Body of pancreas (tissue), 4 donors: ENCODE data around the gene ADAMTS3. TPM values are rescaled to one million over a fixed set of nuclear protein-coding genes. Genes with fewer than 3 reads are reported as not detected.
"Not testable (repeated sequence)": the region's sequence is repeated elsewhere in the genome, so short reads cannot be mapped to it uniquely, and the experiment has no call there.

ENCODE experiments used
- ATAC-seq: fragments of 150-250 bp; one replicate; pipeline ENCODE4 v1.9.1; 2016
- DNase-seq, 4 donors: peaks; one replicate each; pipeline ENCODE4 v3.0.0-alpha.2; 2019
- H3K27ac ChIP-seq, 4 donors: fragments of 200-600 bp; sonication (generic); 1 replicate in 3 of 4; 2 replicates in 1 of 4; pipeline versions ENCODE4 v1.5.1 to v1.6.1; 2016 to 2019; ENCODE audit warnings: mild to moderate bottlenecking in 1 of 4, mixed read lengths in 1 of 4, moderate library complexity in 1 of 4
- H3K27me3 ChIP-seq, 2 donors: fragments of 200-600 bp; sonication (generic); one replicate each; pipeline ENCODE4 v1.6.0; 2016; ENCODE audit warnings: mild to moderate bottlenecking in 1 of 2
- H3K36me3 ChIP-seq, 2 donors: fragments of 200-600 bp; sonication (generic); replicated peaks in 1 of 2; 2 replicates each; pipeline ENCODE4 v1.5.1; 2016; ENCODE audit warnings: low read depth in 2 of 2; ENCODE audit not compliant: insufficient read depth in 1 of 2
- H3K4me1 ChIP-seq: fragments of 200-600 bp; sonication (generic); one replicate; pipeline ENCODE4 v1.6.0; 2016
- H3K4me3 ChIP-seq, 2 donors: fragments of 200-600 bp; sonication (generic); 1 replicate in 1 of 2; 2 replicates in 1 of 2; pipeline ENCODE4 v1.5.1; 2016 to 2019
- H3K9me3 ChIP-seq, 3 donors: fragments of 200-600 bp; sonication (generic); 1 replicate in 2 of 3; 2 replicates in 1 of 3; pipeline ENCODE4 v1.5.1; 2016
- POLR2A ChIP-seq, 3 donors: fragments of 450-650 bp; IDR thresholded peaks; one replicate each; pipeline ENCODE4 v1.6.1; 2016; ENCODE audit warnings: antibody characterized with exemption in 3 of 3, mild to moderate bottlenecking in 2 of 3
- WGBS, 2 donors: methylation state at CpG; one replicate each; pipeline ENCODE4 v1.1.5; 2017; 5-methylcytosine and 5-hydroxymethylcytosine counted together
- intact Hi-C: fragments of 100-400 bp; cut with DNase I; formaldehyde crosslinking; loops from one replicate; pipeline ENCODE4 v1.15.1; 2023
- total RNA-seq, 2 donors: library from RNA; depleted of rRNA; stranded (reverse); fragments of >200 nt; gene quantifications; one replicate each; pipeline ENCODE4 v1.1.0, GENCODE V29; 2016
- TF ChIP-seq, protein P1 (sequence below), 7 experiments: fragments of 450-650 bp in 4 of 7; fragments of 200-600 bp in 3 of 7; sonication (generic) in 3 of 7; IDR thresholded peaks; one replicate each; pipeline ENCODE4 v1.5.1; 2016 to 2019; ENCODE audit warnings: antibody characterized with exemption in 7 of 7

The ADAMTS3 gene
- total RNA-seq, 2 donors from 2014 or later, result 0.26 to 0.33 TPM

DNA sequence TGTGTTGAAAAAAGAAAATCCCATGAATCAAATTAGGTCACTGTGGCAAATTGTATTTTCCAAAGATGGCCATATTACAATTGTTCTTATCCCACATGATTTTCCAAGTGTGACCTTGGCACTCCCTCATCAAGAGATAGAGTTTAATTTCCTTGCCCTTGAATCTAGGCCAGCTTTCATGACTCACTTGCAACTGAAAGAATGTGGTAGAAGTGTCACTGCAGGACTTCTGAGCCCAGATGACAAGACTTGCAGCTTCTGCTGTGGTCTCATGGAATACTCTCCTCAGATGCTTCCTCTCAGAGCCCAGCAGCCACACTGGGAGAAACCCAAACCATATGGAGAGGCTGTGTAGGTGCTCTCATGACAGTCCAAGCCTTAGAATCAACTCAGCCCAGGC is 139.0 kb downstream of the ADAMTS3 start:
- ATAC-seq (no peak), DNase-seq (no peak)
- Histone ChIP-seq H3K27me3 (no peaks in the 10 kb centered on the region), H3K36me3 (no peaks in the 10 kb centered on the region), H3K4me3 (no peak overlapping the region), H3K27ac (no peak overlapping the region), H3K4me1 (peaks cover 5% of the 10 kb centered on the region), H3K9me3 (no peaks in the 10 kb centered on the region)
- intact Hi-C loops, result no loop called here
- no peak for TF ChIP-seq POLR2A (IDR thresholded peaks at IDR 0.05)
- TF ChIP-seq, protein P1, sequence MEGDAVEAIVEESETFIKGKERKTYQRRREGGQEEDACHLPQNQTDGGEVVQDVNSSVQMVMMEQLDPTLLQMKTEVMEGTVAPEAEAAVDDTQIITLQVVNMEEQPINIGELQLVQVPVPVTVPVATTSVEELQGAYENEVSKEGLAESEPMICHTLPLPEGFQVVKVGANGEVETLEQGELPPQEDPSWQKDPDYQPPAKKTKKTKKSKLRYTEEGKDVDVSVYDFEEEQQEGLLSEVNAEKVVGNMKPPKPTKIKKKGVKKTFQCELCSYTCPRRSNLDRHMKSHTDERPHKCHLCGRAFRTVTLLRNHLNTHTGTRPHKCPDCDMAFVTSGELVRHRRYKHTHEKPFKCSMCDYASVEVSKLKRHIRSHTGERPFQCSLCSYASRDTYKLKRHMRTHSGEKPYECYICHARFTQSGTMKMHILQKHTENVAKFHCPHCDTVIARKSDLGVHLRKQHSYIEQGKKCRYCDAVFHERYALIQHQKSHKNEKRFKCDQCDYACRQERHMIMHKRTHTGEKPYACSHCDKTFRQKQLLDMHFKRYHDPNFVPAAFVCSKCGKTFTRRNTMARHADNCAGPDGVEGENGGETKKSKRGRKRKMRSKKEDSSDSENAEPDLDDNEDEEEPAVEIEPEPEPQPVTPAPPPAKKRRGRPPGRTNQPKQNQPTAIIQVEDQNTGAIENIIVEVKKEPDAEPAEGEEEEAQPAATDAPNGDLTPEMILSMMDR (IDR thresholded peaks at IDR 0.05), result no peak

DNA sequence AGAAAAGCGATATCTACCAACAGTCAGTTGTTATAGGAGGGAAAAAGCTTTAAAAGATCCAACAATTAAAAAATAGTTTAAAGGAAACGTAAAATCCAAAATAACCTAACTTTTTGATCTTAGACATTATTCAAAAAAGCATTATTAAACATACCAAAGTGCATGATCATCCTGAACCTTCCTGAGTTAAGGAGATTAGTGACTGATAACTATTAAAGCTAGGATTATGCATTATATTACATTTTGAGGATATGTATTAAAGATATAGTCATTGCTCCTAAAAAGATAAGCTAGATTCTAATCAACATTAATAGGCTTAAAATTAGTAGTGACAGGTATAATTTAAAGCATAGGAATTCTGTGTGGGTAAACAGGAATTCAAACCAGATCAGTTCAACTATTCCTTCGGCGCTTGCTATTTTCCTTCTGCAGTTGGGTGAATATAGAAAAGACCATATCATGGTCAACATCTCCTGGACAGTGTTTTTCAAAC is 139.6 kb downstream of the ADAMTS3 start:
- Histone ChIP-seq H3K9me3 (no peaks in the 10 kb centered on the region), H3K36me3 (no peaks in the 10 kb centered on the region), H3K4me1 (peaks cover 5% of the 10 kb centered on the region), H3K4me3 (no peak overlapping the region), H3K27me3 (no peaks in the 10 kb centered on the region), H3K27ac (no peak overlapping the region)
- 84 to 87% methylated on average over 4 of the region's 4 CpGs for WGBS, 2 donors
- intact Hi-C loops, result no loop called here
- TF ChIP-seq, protein P1 (IDR thresholded peaks at IDR 0.05), result no peak
- no peak for TF ChIP-seq POLR2A (IDR thresholded peaks at IDR 0.05)
- ATAC-seq (no peak), DNase-seq (no peak)

GRCh38 chr4:72427057-72427456 is 142.0 kb downstream of the ADAMTS3 start:
- Histone ChIP-seq H3K4me3 (no peak overlapping the region), H3K27me3 (no peaks in the 10 kb centered on the region), H3K9me3 (no peaks in the 10 kb centered on the region), H3K27ac (no peak overlapping the region), H3K36me3 (no peaks in the 10 kb centered on the region), H3K4me1 (peaks cover 5% of the 10 kb centered on the region)
- no peak for TF ChIP-seq POLR2A (IDR thresholded peaks at IDR 0.05)
- TF ChIP-seq, protein P1 (IDR thresholded peaks at IDR 0.05), result no peak
- DNase-seq (no peak), ATAC-seq (no peak)
- intact Hi-C loops, result no loop called here

DNA sequence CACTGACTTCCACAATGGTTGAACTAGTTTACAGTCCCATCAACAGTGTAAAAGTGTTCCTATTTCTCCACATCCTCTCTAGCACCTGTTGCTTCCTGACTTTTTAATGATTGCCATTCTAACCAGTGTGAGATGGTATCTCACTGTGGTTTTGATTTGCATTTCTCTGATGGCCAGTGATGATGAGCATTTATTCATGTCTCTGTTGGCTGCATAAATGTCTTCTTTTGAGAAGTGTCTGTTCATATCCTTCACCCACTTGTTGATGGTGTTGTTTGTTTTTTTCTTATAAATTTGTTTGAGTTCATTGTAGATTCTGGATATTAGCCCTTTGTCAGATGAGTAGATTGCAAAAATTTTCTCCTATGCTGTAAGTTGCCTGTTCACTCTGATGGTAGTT is 143.1 kb downstream of the ADAMTS3 start:
- H3K9me3 ChIP-seq, H3K27ac ChIP-seq, ATAC-seq, intact Hi-C loops, H3K27me3 ChIP-seq, H3K36me3 ChIP-seq, DNase-seq, H3K4me3 ChIP-seq, H3K4me1 ChIP-seq: not testable (repeated sequence)

- DNase-seq (no peak), ATAC-seq (no peak)
- Histone ChIP-seq H3K9me3 (no peaks in the 10 kb centered on the region), H3K4me1 (no peaks in the 10 kb centered on the region), H3K4me3 (no peak overlapping the region), H3K36me3 (no peaks in the 10 kb centered on the region), H3K27me3 (no peaks in the 10 kb centered on the region), H3K27ac (no peak overlapping the region)
- TF ChIP-seq POLR2A (IDR thresholded peaks at IDR 0.05), result no peak
- TF ChIP-seq, protein P1 (IDR thresholded peaks at IDR 0.05), result no peak
- WGBS, 2 donors, result 61 to 67% methylated on average over 4 of the region's 4 CpGs
- intact Hi-C loops, result no loop called here
Observed at GRCh38 chr4:72424006-72424405, 145.0 kb downstream of the ADAMTS3 start.
